ENCODE results near the gene TFF1. TPM values are rescaled to one million over a fixed set of nuclear protein-coding genes. Genes with fewer than 3 reads are reported as not detected.
A peak's percentile ranks its signal among the peaks of the same experiment; 100 is the strongest.

The TFF1 gene
- total RNA-seq, 1 experiment from 2014 or later = 2.2 TPM

- Histone ChIP-seq H3K4me3 (no peak overlapping the region), H3K9me3 (ENCODE audit: insufficient read depth, low read depth) (no peaks in the 10 kb centered on the region), H3K27me3 (ENCODE audit: insufficient read depth, low read depth) (no peaks in the 10 kb centered on the region), H3F3A (ENCODE audit: insufficient read depth, low read depth) (no peaks in the 10 kb centered on the region), H3K27ac (no peak overlapping the region), H2AFZ (no peak overlapping the region), H3K4me2 (no peak overlapping the region), H4K20me1 (ENCODE audit: insufficient read depth) (no peaks in the 10 kb centered on the region), H3K36me3 (ENCODE audit: low read depth) (no peaks in the 10 kb centered on the region), H3K79me2 (ENCODE audit: low read depth) (no peaks in the 10 kb centered on the region), H3K4me1 (replicated peaks; ENCODE audit: insufficient read depth) (peaks cover 23% of the 10 kb centered on the region), H3K9me2 (ENCODE audit: insufficient read depth) (no peaks in the 10 kb centered on the region)
- BruUV-seq (replicated peaks) = no TSS peak
- TF ChIP-seq CTCF (conservative IDR thresholded peaks at IDR 0.05) (no peak), EZH2 (IDR thresholded peaks at IDR 0.05; ENCODE audit: low read depth) (no peak)
- ChIA-PET CTCF (no interaction called here), POLR2A (ENCODE audit: unreplicated experiment) (no interaction called here)
- no peak for DNase-seq
- intact Hi-C loops (cut with micrococcal nuclease; ENCODE audit: unreplicated experiment) = no loop called here
These were observed 24.4 kb upstream of the TFF1 start for GRCh38 chr21:42390696-42391095.

GRCh38 chr21:42390193-42390592, 23.9 kb upstream of the TFF1 start:
- Histone ChIP-seq H3K9me2 (ENCODE audit: insufficient read depth) (no peaks in the 10 kb centered on the region), H2AFZ (no peak overlapping the region), H4K20me1 (ENCODE audit: insufficient read depth) (no peaks in the 10 kb centered on the region), H3K4me3 (no peak overlapping the region), H3K27ac (peak overlapping the region; percentile 70), H3K27me3 (ENCODE audit: insufficient read depth, low read depth) (no peaks in the 10 kb centered on the region), H3K9me3 (ENCODE audit: insufficient read depth, low read depth) (no peaks in the 10 kb centered on the region), H3K79me2 (ENCODE audit: low read depth) (no peaks in the 10 kb centered on the region), H3K4me2 (no peak overlapping the region), H3F3A (ENCODE audit: insufficient read depth, low read depth) (no peaks in the 10 kb centered on the region), H3K4me1 (replicated peaks; ENCODE audit: insufficient read depth) (peaks cover 18% of the 10 kb centered on the region), H3K36me3 (ENCODE audit: low read depth) (no peaks in the 10 kb centered on the region)
- ChIA-PET POLR2A (ENCODE audit: unreplicated experiment) (no interaction called here), CTCF (no interaction called here)
- intact Hi-C loops (cut with micrococcal nuclease; ENCODE audit: unreplicated experiment) = no loop called here
- TF ChIP-seq CTCF (conservative IDR thresholded peaks at IDR 0.05) = no peak
- no peak for TF ChIP-seq EZH2 (IDR thresholded peaks at IDR 0.05; ENCODE audit: low read depth)
- no TSS peak for BruUV-seq (replicated peaks)
- no peak for DNase-seq

GRCh38 chr21:42389449-42389835, 23.1 kb upstream of the TFF1 start:
- no peaks in the 10 kb centered on the region for H3K27me3 ChIP-seq (ENCODE audit: insufficient read depth, low read depth)
- H3K9me2 ChIP-seq (ENCODE audit: insufficient read depth) = no peaks in the 10 kb centered on the region
- no peaks in the 10 kb centered on the region for H3F3A ChIP-seq (ENCODE audit: insufficient read depth, low read depth)
- no peaks in the 10 kb centered on the region for H4K20me1 ChIP-seq (ENCODE audit: insufficient read depth)
- H3K4me1 ChIP-seq (replicated peaks; ENCODE audit: insufficient read depth) = peaks cover 18% of the 10 kb centered on the region
- no peak overlapping the region; the same call in 1 of the 2 replicates for H3K4me3 ChIP-seq
- ChIA-PET CTCF (no interaction called here), POLR2A (ENCODE audit: unreplicated experiment) (no interaction called here)
- BruUV-seq (replicated peaks) = no TSS peak
- peak; percentile 15 to 78 for DNase-seq
- intact Hi-C loops (cut with micrococcal nuclease; ENCODE audit: unreplicated experiment) = loop anchor here (10.0 kb wide), 1 partner anchor 125 kb away; the partner anchor contains the start of gene SLC37A1
- TF ChIP-seq EZH2 (IDR thresholded peaks at IDR 0.05; ENCODE audit: low read depth) = no peak
- no peak for TF ChIP-seq CTCF (conservative IDR thresholded peaks at IDR 0.05)
- peak overlapping the region; percentile 60; the same call in 1 of the 2 replicates for H2AFZ ChIP-seq
- no peaks in the 10 kb centered on the region for H3K36me3 ChIP-seq (ENCODE audit: low read depth)
- H3K4me2 ChIP-seq = peak overlapping the region; percentile 59
- peak overlapping the region; percentile 70 for H3K27ac ChIP-seq
- H3K9me3 ChIP-seq (ENCODE audit: insufficient read depth, low read depth) = no peaks in the 10 kb centered on the region
- H3K79me2 ChIP-seq (ENCODE audit: low read depth) = no peaks in the 10 kb centered on the region
